ENCODE data around the gene FOSL1. TPM values are rescaled to one million over a fixed set of nuclear protein-coding genes. Genes with fewer than 3 reads are reported as not detected.

The FOSL1 gene
- total RNA-seq (ENCODE audit: low replicate concordance): not detected in 2 replicates

DNA sequence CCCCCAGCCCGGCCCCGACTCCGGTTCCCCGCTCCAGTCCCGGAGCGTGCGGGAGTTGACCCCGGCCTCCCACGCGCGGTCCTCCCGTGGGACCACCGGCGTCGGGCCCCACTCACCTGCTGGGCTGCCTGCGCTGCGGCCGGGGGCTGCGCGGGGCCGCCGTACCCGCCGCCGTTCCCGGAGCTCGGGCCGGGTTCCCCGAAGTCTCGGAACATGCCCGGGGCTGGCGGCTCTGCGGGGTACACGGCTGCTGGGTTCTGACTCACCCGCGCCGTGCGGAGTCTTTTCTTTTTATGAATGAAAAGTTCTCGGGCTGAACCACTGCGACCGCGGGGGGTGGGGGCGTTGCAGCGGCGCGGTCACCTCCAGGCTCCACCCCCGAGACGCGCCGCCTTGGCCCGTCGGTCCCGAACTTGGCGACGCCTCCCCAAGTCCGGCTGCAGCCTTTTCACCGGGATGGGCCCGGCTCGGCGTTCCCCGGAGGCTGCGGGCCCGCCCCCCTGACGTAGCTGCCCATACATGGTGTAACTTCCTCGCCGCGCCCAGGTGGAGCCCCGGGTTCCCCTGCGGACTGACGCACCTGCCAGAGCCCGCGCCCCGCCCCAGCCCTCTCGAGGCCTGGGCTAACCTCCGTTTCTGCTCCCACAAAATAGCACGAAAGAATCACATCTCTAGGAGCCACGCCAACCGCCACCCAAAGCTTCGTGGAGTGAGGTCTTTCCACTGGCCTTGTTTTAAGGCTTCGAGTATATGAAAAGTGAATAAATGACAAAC, at the start of gene FOSL1:
Gene FOSL1 (minus strand): TSS at position 264 of the 774 bp plus-strand sequence. CDS start 49 bp downstream, at position 215.
- TF ChIP-seq, protein P1, sequence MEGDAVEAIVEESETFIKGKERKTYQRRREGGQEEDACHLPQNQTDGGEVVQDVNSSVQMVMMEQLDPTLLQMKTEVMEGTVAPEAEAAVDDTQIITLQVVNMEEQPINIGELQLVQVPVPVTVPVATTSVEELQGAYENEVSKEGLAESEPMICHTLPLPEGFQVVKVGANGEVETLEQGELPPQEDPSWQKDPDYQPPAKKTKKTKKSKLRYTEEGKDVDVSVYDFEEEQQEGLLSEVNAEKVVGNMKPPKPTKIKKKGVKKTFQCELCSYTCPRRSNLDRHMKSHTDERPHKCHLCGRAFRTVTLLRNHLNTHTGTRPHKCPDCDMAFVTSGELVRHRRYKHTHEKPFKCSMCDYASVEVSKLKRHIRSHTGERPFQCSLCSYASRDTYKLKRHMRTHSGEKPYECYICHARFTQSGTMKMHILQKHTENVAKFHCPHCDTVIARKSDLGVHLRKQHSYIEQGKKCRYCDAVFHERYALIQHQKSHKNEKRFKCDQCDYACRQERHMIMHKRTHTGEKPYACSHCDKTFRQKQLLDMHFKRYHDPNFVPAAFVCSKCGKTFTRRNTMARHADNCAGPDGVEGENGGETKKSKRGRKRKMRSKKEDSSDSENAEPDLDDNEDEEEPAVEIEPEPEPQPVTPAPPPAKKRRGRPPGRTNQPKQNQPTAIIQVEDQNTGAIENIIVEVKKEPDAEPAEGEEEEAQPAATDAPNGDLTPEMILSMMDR (IDR thresholded peaks at IDR 0.05): no peak
- TF ChIP-seq EZH2phosphoT487 (IDR thresholded peaks at IDR 0.05) (peak; percentile 73), EZH2 (IDR thresholded peaks at IDR 0.05) (peak; percentile 87)
- no peaks in the 10 kb centered on the region for H3K9me3 ChIP-seq (ENCODE audit: low read depth)
- peaks cover 93% of the 10 kb centered on the region for H3K27me3 ChIP-seq
- H3K4me2 ChIP-seq: peak within 1 kb of the TSS; percentile 77
- H3K4me3 ChIP-seq: peak within 1 kb of the TSS; percentile 47
- H3F3A ChIP-seq (ENCODE audit: low read depth): peaks cover 13% of the 10 kb centered on the region
- H3K9ac ChIP-seq: no peak within 1 kb of the TSS
- Mint-ChIP-seq H3K27me3 (ENCODE audit: insufficient read depth, low read depth) (peaks cover 42% of the 10 kb centered on the region), H3K9me3 (no peaks in the 10 kb centered on the region), H3K27ac (no peak within 1 kb of the TSS), H3K4me3 (peak within 1 kb of the TSS; percentile 79), H3K4me1 (peaks cover 20% of the 10 kb centered on the region), H3K36me3 (no peaks in the 10 kb centered on the region)
- peaks cover 5% of the 10 kb centered on the region for H3K4me1 ChIP-seq
- no peaks in the 10 kb centered on the region for H3K36me3 ChIP-seq
- H3K27ac ChIP-seq: no peak within 1 kb of the TSS
- no peaks in the 10 kb centered on the region for H4K20me1 ChIP-seq (ENCODE audit: low read depth)
- peak; percentile 84 for DNase-seq (ENCODE audit: low spot score)
- peak within 1 kb of the TSS; percentile 30 for H2AFZ ChIP-seq (replicated peaks)
- no peaks in the 10 kb centered on the region for H3K79me2 ChIP-seq (ENCODE audit: low read depth)

DNA sequence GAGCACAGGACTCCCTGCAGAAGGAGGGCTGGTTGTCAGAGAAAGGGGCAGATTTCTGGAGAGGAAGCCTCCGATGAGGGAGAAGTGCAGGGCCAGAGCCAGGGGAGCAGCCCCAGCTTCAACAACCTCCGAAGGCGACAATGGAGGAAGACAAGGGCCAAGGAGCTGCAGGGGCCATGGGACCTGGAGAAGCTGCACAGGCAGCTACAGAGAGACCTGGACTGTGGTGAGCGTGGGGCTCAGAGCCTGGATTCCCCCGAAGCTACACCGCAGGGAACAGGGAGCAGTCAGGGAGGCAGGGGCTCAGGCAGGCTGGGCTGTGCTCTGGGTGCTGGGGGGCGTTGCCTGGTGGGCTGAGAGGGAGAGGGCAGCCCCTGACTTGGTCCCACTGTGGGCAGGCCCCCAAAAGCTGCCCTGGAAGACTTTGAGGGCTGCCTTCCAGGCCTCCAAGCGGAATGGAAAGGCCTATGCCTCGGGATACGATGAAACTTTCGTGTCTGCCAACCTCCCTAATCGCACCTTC, 47.5 kb upstream of the FOSL1 start:
- Histone ChIP-seq H3K79me2 (ENCODE audit: low read depth) (no peaks in the 10 kb centered on the region), H4K20me1 (ENCODE audit: low read depth) (no peaks in the 10 kb centered on the region), H3K36me3 (no peaks in the 10 kb centered on the region), H3K27me3 (no peaks in the 10 kb centered on the region), H2AFZ (replicated peaks) (no peak overlapping the region), H3K9ac (no peak overlapping the region), H3F3A (ENCODE audit: low read depth) (peaks cover 8% of the 10 kb centered on the region), H3K4me1 (peaks cover 15% of the 10 kb centered on the region), H3K27ac (no peak overlapping the region), H3K9me3 (ENCODE audit: low read depth) (no peaks in the 10 kb centered on the region), H3K4me2 (no peak overlapping the region), H3K4me3 (no peak overlapping the region)
- Mint-ChIP-seq H3K4me3 (no peak overlapping the region), H3K27me3 (ENCODE audit: insufficient read depth, low read depth) (peaks cover 8% of the 10 kb centered on the region), H3K27ac (peak overlapping the region; percentile 58), H3K9me3 (no peaks in the 10 kb centered on the region), H3K36me3 (no peaks in the 10 kb centered on the region), H3K4me1 (peaks cover 34% of the 10 kb centered on the region)
- TF ChIP-seq, protein P1 (IDR thresholded peaks at IDR 0.05): no peak
- no peak for TF ChIP-seq EZH2phosphoT487 (IDR thresholded peaks at IDR 0.05)
- no peak for TF ChIP-seq EZH2 (IDR thresholded peaks at IDR 0.05)
- no peak for DNase-seq (ENCODE audit: low spot score)

DNA sequence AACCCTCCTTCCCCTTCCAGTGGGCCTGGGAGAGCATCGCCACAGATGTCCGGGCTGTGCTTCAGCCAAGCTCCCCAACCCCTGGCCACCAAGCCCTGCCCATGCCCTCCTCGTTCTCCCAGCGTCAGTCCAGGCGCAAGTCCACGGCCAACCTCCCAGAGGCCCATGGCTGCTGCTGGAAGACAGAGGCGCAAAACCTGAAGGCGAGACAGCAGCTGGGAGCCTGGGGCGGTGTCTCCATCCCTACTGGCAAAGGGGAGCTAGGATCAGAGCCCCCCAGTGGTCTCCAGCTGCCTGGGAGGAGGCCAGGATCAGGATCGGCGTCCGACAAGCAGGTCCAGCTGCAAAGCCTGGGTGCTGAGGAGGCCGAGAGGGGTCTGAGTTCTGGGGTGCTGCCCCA, 46.9 kb upstream of the FOSL1 start:
- DNase-seq (ENCODE audit: low spot score): no peak
- H3K4me1 ChIP-seq: peaks cover 15% of the 10 kb centered on the region
- no peak overlapping the region for H3K9ac ChIP-seq
- H3K36me3 ChIP-seq: no peaks in the 10 kb centered on the region
- peak overlapping the region; percentile 58 for H3K27ac Mint-ChIP-seq
- H3F3A ChIP-seq (ENCODE audit: low read depth): peaks cover 8% of the 10 kb centered on the region
- H3K27ac ChIP-seq: no peak overlapping the region
- no peaks in the 10 kb centered on the region for H4K20me1 ChIP-seq (ENCODE audit: low read depth)
- H3K79me2 ChIP-seq (ENCODE audit: low read depth): no peaks in the 10 kb centered on the region
- peaks cover 39% of the 10 kb centered on the region for H3K4me1 Mint-ChIP-seq
- no peaks in the 10 kb centered on the region for H3K36me3 Mint-ChIP-seq
- no peaks in the 10 kb centered on the region for H3K27me3 ChIP-seq
- no peak for TF ChIP-seq EZH2phosphoT487 (IDR thresholded peaks at IDR 0.05)
- TF ChIP-seq, protein P1 (IDR thresholded peaks at IDR 0.05): no peak
- TF ChIP-seq EZH2 (IDR thresholded peaks at IDR 0.05): no peak
- no peak overlapping the region for H3K4me3 Mint-ChIP-seq
- no peaks in the 10 kb centered on the region for H3K9me3 Mint-ChIP-seq
- no peaks in the 10 kb centered on the region for H3K9me3 ChIP-seq (ENCODE audit: low read depth)
- H3K27me3 Mint-ChIP-seq (ENCODE audit: insufficient read depth, low read depth): peaks cover 8% of the 10 kb centered on the region
- H3K4me3 ChIP-seq: no peak overlapping the region
- no peak overlapping the region for H3K4me2 ChIP-seq
- H2AFZ ChIP-seq (replicated peaks): no peak overlapping the region

Measured in neural progenitor cell (in vitro differentiated cells).